ENCODE measurements around the gene MR1.

The MR1 gene

GRCh38 chr1:181076852-181077251 lies 43.1 kb downstream of the MR1 start:
- no peak overlapping the region for H3K9ac ChIP-seq (ENCODE audit: low read depth, low read length)
- H3K4me3 ChIP-seq (ENCODE audit: low read depth, low read length): no peak overlapping the region

DNA sequence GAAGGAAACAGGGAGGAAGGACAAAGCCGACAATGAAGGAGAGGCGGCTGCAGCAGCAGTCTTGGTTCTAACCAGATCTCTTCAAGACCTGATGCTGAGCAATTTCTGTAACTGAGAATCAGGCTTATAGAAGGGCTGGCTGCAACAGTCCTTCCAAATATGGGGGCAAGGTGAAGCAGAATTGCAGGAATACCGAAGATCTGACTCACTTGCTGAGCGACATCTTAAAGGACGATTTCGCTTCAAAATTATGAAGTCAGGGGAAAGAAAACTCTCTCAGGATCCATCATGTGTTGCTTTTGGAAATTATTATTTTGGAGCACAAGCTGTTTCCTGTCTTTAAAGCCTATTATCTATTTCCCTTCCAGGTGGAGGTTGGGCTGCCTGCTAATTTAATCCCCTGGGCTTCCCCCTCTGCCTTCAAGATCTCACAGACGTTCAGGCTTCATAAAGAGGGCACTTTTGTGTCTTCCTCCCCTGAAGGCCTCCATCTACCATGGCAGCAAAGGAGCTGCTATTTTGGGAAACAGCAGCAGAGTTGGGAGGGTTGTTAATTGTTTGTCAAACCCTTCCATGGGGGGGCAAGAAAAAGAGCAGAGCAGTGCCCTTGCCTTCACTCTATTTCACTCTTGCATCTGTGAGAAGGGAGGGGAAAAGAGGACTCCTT lies 43.9 kb downstream of the MR1 start:
- no peaks in the 10 kb centered on the region for H3K9me3 ChIP-seq (ENCODE audit: control insufficient read depth, insufficient read depth, low read length)
- H3K4me1 ChIP-seq (ENCODE audit: control insufficient read depth, insufficient read depth, low read length): peaks cover 8% of the 10 kb centered on the region
- peaks cover 2% of the 10 kb centered on the region for H3K27me3 ChIP-seq (ENCODE audit: control insufficient read depth, insufficient read depth, low read length)
- no peaks in the 10 kb centered on the region for H3K36me3 ChIP-seq (ENCODE audit: control insufficient read depth, insufficient read depth, low read length)
- no peak overlapping the region for H3K9ac ChIP-seq (ENCODE audit: low read depth, low read length)
- H3K4me3 ChIP-seq (ENCODE audit: low read depth, low read length): no peak overlapping the region

More at GRCh38 chr1:181076852-181077251, 43.1 kb downstream of the MR1 start:
- Histone ChIP-seq H3K4me1 (ENCODE audit: control insufficient read depth, insufficient read depth, low read length) (peaks cover 8% of the 10 kb centered on the region), H3K36me3 (ENCODE audit: control insufficient read depth, insufficient read depth, low read length) (no peaks in the 10 kb centered on the region), H3K9me3 (ENCODE audit: control insufficient read depth, insufficient read depth, low read length) (no peaks in the 10 kb centered on the region), H3K27me3 (ENCODE audit: control insufficient read depth, insufficient read depth, low read length) (peaks cover 2% of the 10 kb centered on the region)

DNA sequence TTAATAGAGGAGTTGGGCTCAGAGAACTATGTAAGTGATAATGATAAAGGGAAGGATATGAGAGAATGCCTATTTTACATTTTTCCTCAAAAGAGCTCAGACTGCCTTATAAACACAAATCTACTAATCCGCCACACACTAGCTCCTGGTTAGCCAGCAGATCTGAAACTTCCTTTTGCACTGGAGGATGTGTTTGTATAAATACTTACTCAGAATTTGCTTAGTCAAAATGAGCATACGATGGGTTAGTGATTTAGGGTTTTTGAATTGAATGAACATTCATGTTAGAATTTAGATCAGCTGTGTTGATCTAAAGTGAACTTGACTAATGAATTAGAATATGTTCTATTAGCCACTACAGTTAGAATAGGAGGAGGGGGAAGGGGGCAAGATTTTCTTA lies 45.6 kb downstream of the MR1 start:
- H3K36me3 ChIP-seq (ENCODE audit: control insufficient read depth, insufficient read depth, low read length): no peaks in the 10 kb centered on the region
- peaks cover 8% of the 10 kb centered on the region for H3K4me1 ChIP-seq (ENCODE audit: control insufficient read depth, insufficient read depth, low read length)
- peaks cover 2% of the 10 kb centered on the region for H3K27me3 ChIP-seq (ENCODE audit: control insufficient read depth, insufficient read depth, low read length)
- H3K9ac ChIP-seq (ENCODE audit: low read depth, low read length): no peak overlapping the region
- no peak overlapping the region for H3K4me3 ChIP-seq (ENCODE audit: low read depth, low read length)
- no peaks in the 10 kb centered on the region for H3K9me3 ChIP-seq (ENCODE audit: control insufficient read depth, insufficient read depth, low read length)

DNA sequence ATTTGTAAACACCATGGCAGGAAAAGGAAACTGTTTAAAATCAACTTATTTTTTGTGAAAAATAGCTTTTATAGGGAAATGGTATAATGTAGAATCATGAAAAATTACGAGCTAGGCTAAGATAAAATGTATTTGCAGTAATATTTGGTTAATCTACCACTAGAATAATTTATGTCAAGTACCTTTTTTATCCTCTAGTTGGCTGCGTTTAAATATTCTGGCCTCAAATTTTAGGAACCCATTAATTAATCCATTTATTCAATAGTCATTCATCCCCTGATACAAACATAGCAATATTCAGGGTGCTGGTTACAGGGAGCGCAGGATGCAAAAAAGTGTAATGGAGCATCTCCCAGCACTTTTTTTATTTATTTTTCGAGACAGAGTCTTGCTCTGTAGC lies 46.1 kb downstream of the MR1 start:
- no peaks in the 10 kb centered on the region for H3K9me3 ChIP-seq (ENCODE audit: control insufficient read depth, insufficient read depth, low read length)
- peaks cover 8% of the 10 kb centered on the region for H3K4me1 ChIP-seq (ENCODE audit: control insufficient read depth, insufficient read depth, low read length)
- no peaks in the 10 kb centered on the region for H3K36me3 ChIP-seq (ENCODE audit: control insufficient read depth, insufficient read depth, low read length)
- no peak overlapping the region for H3K4me3 ChIP-seq (ENCODE audit: low read depth, low read length)
- H3K27me3 ChIP-seq (ENCODE audit: control insufficient read depth, insufficient read depth, low read length): peaks cover 6% of the 10 kb centered on the region
- H3K9ac ChIP-seq (ENCODE audit: low read depth, low read length): no peak overlapping the region

DNA sequence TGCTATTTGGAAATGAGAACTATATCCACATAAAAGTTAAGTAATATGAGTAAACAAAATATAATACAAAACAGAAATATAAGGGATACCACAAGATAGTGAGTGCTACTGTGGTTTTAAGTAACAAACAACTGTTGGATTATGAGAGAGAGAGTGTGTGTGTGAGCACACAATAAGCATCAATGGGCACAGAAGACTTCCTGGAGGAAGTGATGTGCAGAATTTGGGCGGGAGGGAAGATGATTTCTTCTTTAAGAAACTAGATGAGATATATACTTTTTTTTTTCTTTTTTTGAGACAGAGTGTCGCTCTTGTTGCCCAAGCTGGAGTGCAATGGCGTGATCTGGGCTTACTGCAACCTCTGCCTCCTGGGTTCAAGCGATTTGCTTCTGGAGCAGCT lies 46.8 kb downstream of the MR1 start:
- Histone ChIP-seq H3K9ac (ENCODE audit: low read depth, low read length) (no peak overlapping the region), H3K36me3 (ENCODE audit: control insufficient read depth, insufficient read depth, low read length) (no peaks in the 10 kb centered on the region), H3K27me3 (ENCODE audit: control insufficient read depth, insufficient read depth, low read length) (peaks cover 13% of the 10 kb centered on the region), H3K4me1 (ENCODE audit: control insufficient read depth, insufficient read depth, low read length) (peaks cover 8% of the 10 kb centered on the region), H3K9me3 (ENCODE audit: control insufficient read depth, insufficient read depth, low read length) (no peaks in the 10 kb centered on the region), H3K4me3 (ENCODE audit: low read depth, low read length) (no peak overlapping the region)

DNA sequence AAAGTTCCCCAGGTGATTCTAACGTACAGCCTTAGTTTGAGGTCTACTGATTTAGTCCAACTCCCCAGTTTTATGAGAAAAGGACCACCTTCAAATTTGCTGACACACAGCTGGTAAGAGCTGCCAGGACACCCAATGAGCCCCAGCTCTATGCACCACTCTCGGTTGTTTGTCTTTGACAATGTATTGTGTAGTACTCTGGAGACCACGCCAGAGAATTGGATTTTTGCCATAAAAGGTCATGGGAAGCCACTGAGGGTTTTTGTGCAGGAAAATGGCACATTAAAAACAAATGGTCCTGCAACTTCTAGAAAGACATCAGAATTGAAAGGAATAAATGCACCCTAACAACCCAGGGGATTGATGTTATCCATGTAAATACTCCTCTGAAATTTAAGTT lies 47.6 kb downstream of the MR1 start:
- H3K4me3 ChIP-seq (ENCODE audit: low read depth, low read length): no peak overlapping the region
- H3K36me3 ChIP-seq (ENCODE audit: control insufficient read depth, insufficient read depth, low read length): no peaks in the 10 kb centered on the region
- H3K9me3 ChIP-seq (ENCODE audit: control insufficient read depth, insufficient read depth, low read length): no peaks in the 10 kb centered on the region
- H3K4me1 ChIP-seq (ENCODE audit: control insufficient read depth, insufficient read depth, low read length): peaks cover 8% of the 10 kb centered on the region
- no peak overlapping the region for H3K9ac ChIP-seq (ENCODE audit: low read depth, low read length)
- H3K27me3 ChIP-seq (ENCODE audit: control insufficient read depth, insufficient read depth, low read length): peaks cover 19% of the 10 kb centered on the region

DNA sequence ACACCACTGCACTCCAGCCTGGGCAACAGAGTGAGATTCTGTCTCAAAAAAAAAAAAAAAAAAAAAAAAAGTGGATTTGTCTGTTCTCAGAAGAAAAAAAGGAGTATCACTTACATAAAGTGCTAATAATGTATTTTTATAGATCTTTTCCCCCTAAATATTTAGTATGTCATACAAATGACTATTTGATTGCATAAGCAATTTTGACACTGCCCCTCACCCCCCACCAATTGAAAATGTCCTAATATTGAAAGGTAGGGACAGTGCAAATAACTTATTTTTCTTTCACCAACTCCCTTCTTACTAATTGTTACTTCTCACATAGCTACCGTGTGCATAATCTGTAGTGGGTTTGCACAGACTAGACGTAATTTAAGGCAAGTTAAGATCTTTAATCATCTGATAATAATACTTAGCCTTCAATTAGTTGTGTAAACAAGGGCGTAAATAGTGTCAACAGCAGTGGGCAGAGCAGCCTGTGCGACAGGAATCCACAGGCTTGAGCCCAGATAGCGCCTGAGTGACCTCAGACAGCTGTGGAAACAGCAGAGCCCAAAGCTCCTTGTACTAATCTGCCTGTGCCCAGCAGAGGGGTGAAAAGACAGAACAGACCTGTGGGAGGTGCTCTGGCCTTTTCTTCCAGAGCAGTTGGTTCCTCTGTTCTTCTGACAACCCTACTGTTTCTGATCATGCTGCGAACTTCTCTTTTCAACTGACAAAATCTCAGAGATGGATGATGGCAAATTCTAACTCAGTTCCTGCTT lies 50.2 kb downstream of the MR1 start:
- Histone ChIP-seq H3K27me3 (ENCODE audit: control insufficient read depth, insufficient read depth, low read length) (peaks cover 33% of the 10 kb centered on the region), H3K4me3 (ENCODE audit: low read depth, low read length) (no peak overlapping the region), H3K4me1 (ENCODE audit: control insufficient read depth, insufficient read depth, low read length) (no peaks in the 10 kb centered on the region), H3K9ac (ENCODE audit: low read depth, low read length) (no peak overlapping the region), H3K36me3 (ENCODE audit: control insufficient read depth, insufficient read depth, low read length) (no peaks in the 10 kb centered on the region), H3K9me3 (ENCODE audit: control insufficient read depth, insufficient read depth, low read length) (no peaks in the 10 kb centered on the region)

- Histone ChIP-seq H3K4me3 (ENCODE audit: low read depth, low read length) (no peak overlapping the region), H3K36me3 (ENCODE audit: control insufficient read depth, insufficient read depth, low read length) (no peaks in the 10 kb centered on the region), H3K27me3 (ENCODE audit: control insufficient read depth, insufficient read depth, low read length) (peaks cover 33% of the 10 kb centered on the region), H3K9me3 (ENCODE audit: control insufficient read depth, insufficient read depth, low read length) (no peaks in the 10 kb centered on the region), H3K9ac (ENCODE audit: low read depth, low read length) (no peak overlapping the region), H3K4me1 (ENCODE audit: control insufficient read depth, insufficient read depth, low read length) (no peaks in the 10 kb centered on the region)
These were observed 50.8 kb downstream of the MR1 start for GRCh38 chr1:181084606-181084969.

- H3K4me1 ChIP-seq (ENCODE audit: control insufficient read depth, insufficient read depth, low read length): no peaks in the 10 kb centered on the region
- H3K9me3 ChIP-seq (ENCODE audit: control insufficient read depth, insufficient read depth, low read length): no peaks in the 10 kb centered on the region
- no peak overlapping the region for H3K4me3 ChIP-seq (ENCODE audit: low read depth, low read length)
- peaks cover 48% of the 10 kb centered on the region for H3K27me3 ChIP-seq (ENCODE audit: control insufficient read depth, insufficient read depth, low read length)
- H3K36me3 ChIP-seq (ENCODE audit: control insufficient read depth, insufficient read depth, low read length): no peaks in the 10 kb centered on the region
- H3K9ac ChIP-seq (ENCODE audit: low read depth, low read length): no peak overlapping the region
These were observed 52.3 kb downstream of the MR1 start for GRCh38 chr1:181086091-181086490.

DNA sequence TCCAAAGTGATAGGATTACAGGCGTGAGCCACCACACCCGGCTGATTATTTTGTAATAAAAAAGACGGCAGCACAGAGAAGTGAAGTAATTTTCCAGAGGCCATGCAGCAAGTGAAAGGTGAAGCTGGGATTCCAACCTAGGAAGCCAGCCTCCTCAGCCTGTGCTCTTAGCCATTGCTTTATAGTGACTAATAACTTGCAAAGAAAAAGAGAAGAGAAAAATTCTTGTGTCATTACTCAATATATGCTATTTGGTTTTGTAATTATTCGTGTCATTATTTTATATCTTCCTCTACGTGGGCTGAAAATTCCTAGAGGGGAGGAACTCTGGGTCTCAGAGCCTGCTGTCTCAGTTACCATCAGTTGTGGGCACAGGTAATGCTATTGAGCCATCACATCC lies 53.1 kb downstream of the MR1 start:
- Histone ChIP-seq H3K4me3 (ENCODE audit: low read depth, low read length) (no peak overlapping the region), H3K9me3 (ENCODE audit: control insufficient read depth, insufficient read depth, low read length) (no peaks in the 10 kb centered on the region), H3K9ac (ENCODE audit: low read depth, low read length) (no peak overlapping the region), H3K27me3 (ENCODE audit: control insufficient read depth, insufficient read depth, low read length) (peaks cover 56% of the 10 kb centered on the region), H3K4me1 (ENCODE audit: control insufficient read depth, insufficient read depth, low read length) (peaks cover 4% of the 10 kb centered on the region), H3K36me3 (ENCODE audit: control insufficient read depth, insufficient read depth, low read length) (no peaks in the 10 kb centered on the region)

DNA sequence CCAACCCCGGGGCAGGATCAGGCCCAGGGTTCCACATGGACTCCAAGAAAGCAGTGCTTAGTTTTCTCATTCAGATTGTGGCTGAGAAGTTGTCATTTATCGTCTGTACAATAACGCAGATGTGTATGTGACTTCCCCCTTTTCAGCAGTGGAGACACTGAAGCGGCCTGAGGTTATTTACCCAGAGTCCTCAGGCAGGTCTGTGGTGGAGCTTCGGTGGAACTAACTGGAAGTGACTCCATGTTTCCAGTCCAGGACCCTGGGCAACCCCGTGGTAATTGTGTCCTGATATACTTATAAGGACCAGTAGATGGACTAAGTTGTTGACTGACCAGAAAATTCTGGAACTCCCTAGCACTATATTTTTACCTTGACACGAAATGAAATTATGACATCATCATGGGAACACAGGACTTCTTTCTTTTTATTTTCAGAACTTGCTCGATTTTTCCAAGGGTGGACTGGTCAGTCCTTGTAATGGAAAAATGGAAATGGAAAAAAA lies 53.7 kb downstream of the MR1 start:
- H3K9ac ChIP-seq (ENCODE audit: low read depth, low read length): no peak overlapping the region
- H3K4me1 ChIP-seq (ENCODE audit: control insufficient read depth, insufficient read depth, low read length): peaks cover 4% of the 10 kb centered on the region
- H3K27me3 ChIP-seq (ENCODE audit: control insufficient read depth, insufficient read depth, low read length): peaks cover 61% of the 10 kb centered on the region
- no peaks in the 10 kb centered on the region for H3K9me3 ChIP-seq (ENCODE audit: control insufficient read depth, insufficient read depth, low read length)
- no peak overlapping the region for H3K4me3 ChIP-seq (ENCODE audit: low read depth, low read length)
- no peaks in the 10 kb centered on the region for H3K36me3 ChIP-seq (ENCODE audit: control insufficient read depth, insufficient read depth, low read length)

Measured in iPS-15b (cell line).